G401.6 (cell line): Measurements from ENCODE around the gene GRB10.

Experiments used
- FAIRE-seq: peaks from 2 replicates; lab custom pipeline; 2012; peaks lifted over from hg19 to GRCh38; lab: Jason Lieb, UNC

Gene GRB10

GRCh38 chr7:50667789-50668226 lies 114.9 kb downstream of the GRB10 start:
- FAIRE-seq, result no peak

GRCh38 chr7:50667338-50667737 lies 115.4 kb downstream of the GRB10 start:
- FAIRE-seq, result no peak

DNA sequence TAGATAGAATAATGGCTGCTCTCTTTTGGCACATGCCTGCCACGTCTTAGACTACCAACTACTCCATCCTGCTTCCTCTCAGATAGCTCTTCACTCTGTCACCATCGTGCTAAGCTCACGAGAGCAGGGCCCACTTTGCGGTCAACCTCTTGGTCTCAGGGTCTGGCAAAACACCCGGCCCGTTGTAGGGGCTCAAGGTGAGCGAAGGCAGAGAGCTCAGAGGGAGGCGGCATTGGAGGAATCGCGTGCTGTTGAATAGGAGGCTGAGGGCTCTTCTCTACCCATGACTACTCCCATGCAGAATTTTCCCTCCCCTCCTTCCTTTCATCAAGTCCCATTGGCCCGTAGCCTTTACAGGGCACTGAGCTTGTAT lies 116.6 kb downstream of the GRB10 start:
- FAIRE-seq, result no peak

DNA sequence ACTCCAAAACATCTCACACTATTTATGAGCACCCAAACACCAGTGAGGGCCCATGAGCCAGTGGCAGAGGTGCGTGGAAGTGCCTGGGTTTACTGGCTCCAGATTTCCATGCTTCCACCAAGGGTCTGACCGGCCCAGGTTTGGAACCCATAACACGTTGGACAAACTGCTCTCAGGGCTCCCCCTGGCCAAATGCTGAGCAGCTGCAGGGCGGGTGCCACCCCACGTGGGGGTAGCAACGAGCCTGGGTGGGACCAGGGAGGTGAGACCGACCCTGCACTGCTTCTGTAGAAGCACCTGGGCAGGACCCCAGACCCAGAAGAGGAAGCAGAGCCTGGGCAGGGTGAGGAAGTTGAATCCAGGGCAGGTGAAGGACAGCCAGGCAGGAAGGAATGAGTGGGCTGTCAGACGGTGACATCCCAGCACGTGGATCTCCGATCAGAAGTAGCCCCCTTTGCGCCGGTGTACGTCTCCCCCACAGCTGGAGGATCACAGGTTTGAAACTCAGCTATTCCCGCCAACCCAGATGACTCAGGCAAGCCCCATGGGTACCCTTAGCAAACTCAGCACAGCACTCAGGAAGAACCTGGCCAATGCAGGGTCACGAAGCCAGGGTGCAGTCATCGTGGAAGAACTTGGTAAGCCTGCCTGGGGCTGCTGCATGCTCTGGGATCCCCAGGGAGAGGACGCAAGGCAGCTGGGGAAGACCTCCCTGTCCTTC lies 117.1 kb downstream of the GRB10 start:
- no peak for FAIRE-seq

GRCh38 chr7:50664937-50665336 lies 117.8 kb downstream of the GRB10 start:
- FAIRE-seq, result no peak

GRCh38 chr7:50664461-50664922 lies 118.2 kb downstream of the GRB10 start:
- FAIRE-seq, result no peak

GRCh38 chr7:50663396-50664102 lies 119.1 kb downstream of the GRB10 start:
- no peak for FAIRE-seq

DNA sequence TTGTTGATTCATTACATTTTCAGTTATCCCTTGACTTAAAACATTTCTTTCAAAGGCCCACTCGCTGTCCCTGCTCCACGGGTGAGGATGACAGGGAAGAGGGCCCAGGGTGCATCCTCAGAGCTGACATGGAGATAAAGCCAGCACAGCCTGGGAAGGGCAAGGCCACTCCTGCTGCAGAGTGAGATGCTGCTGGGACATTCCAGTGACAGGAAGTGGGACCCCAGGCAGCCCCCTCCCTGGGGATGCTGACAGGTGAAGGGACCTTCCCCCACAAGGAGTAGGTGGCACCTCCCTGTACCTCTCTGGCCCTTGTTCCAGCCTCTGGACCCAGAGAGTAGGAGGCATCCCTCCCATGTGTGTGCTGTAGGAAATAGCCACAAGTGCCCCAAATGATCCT lies 119.7 kb downstream of the GRB10 start:
- no peak for FAIRE-seq

DNA sequence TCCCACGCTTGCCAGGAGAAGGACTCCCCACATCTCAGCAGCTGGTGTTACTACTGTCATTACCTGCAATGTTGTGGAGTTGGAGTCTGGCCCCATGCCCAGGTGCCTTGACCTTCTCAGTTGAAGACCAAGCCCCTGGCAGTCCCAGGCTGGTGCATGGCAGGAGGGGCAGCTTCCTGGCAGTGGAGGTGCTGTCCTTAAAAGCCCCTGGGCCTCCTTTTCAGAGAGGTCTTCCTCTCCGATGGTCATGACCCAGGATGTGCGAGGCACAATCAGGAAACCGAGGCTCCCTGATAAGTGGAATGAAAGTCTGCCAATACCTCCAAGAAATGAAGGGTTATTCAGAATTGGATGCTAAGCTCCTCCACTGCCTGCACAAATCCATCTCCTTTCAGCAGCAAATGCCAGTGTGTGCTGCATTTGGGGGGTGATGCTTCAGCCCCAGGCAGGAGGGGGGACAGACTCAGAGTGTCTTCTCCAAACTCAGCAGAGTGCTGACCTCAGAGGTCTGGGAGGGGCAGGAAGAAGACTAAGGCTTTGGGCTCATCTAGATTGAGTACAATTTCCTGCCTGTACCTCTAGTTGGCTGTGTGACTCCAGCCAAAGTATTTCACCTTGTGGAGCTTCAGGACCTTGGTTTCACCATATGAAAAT lies 120.5 kb downstream of the GRB10 start:
- no peak for FAIRE-seq

DNA sequence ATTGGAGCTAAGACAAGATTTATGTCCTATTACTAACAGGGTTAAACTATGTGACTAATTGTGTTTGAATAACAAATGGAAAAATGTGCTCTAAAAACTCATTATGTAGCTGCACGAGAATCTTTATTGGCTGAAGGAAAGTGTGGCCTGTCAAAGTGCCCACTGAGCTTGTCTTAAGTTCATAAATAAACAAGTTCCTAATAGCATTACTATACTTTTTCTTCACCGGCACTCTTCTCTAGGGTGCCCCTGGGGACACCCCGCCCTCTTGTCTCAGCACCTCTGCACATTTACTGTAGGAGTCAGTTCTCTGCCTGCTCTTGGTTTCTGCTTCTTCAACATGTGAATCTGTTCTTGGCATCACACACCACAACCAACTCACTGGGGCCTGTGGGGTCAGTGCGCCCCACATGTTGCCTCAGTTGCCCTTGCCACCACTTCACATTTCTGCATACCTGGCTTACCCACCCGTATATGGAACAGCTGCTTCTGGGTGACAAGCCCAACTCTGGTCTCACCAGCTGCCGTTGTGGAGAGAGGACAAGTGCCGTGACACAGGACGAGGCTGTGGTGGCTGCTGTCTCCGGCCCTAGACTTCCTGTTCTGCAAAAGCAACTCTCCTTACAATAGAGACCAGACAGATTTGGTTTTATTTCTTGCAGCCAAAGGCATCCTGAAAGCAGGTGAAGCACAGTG lies 121.2 kb downstream of the GRB10 start:
- no peak for FAIRE-seq

DNA sequence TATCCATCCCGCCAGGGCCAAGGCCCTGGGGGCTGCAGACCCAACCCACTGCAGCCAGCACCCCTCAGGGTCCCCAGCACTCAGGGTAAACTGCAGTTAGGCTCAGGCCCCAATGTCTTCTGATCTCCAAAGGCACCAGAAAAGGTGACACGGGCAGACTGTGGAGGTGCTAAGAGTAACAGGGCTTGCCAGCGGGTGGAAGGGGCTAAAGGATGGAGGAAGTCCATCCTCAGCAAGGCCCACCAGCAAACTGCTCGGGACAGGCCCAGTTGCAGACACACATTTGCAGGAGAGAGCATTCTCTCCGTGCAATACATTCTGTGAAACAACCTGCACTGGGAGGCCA lies 121.9 kb downstream of the GRB10 start:
- no peak for FAIRE-seq

GRCh38 chr7:50660040-50660829 lies 122.5 kb downstream of the GRB10 start:
- no peak for FAIRE-seq

DNA sequence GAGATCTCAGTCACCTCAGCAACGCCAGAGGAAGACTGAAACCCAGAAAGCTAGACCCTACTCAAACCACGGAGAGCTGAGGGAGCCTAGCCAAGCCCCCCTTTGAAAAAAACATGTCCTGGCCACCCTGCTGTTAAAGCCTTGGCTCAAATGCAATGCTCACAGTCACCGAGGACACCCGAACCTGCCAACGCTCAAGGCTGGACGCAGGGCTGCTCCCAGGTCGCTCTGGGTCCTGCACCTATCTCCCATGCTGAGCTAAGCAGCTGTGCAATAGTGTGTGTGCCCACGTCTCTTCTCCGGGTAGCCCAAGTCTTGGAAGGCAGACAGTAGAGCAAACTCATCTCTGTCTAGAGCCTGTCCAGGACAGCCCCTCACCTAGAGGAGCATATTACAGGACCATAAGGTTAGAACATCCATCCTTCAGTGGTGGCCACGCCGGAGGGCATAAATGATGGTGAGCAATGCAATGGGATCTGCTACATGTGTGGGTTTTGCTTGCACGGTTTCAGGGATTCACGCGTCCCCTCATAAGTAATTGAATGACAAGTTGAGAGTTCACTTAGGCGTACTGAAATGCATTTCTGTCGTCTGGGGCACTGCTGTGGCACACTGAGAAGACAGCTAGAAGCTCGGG lies 123.2 kb downstream of the GRB10 start:
- FAIRE-seq, result no peak

DNA sequence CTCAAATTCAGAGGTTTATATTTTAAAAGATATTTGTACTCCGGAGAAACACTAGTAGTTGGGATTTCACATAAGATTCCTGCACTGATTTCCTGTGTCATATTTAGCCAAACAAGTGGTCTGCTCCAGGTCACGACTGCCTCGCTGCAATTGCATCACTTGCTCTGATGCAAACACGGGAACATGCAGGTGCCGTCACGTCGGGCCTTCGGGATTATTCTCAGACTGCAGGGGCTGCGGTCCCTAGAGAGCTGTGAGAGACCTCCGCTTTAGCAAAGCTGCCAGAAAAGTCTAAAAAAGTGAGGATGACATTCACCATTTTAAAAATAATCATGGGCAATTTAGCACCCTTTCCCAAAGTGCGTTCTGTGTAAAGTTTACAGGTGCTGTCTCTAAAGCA lies 124.0 kb downstream of the GRB10 start:
- FAIRE-seq, result no peak

GRCh38 chr7:50657912-50658311 lies 124.8 kb downstream of the GRB10 start:
- FAIRE-seq, result no peak

DNA sequence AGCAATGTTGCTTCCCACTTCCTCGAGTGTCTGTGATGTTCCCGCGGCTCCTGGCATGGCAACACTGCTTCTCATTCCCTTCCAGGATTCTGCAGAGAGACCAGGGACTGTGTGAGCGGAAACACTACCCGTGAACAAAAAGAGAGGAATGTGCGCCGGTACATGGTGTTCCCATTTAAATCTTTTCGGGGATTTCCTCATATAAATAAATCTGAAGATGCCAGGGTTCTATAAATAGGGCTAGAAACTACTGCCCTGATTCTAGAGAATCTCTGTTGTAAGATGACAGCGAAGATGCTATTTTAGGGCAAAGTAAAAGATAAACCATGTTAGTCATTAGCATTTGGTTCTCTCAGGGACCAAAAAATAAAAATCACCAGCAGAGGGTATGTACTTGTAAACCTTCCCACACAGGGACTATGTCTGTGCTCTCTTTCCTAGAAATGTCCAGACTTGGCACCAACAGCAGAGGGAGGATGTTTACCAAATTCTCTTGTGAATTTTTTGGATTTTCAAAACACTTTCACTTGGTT lies 125.3 kb downstream of the GRB10 start:
- FAIRE-seq, result no peak

DNA sequence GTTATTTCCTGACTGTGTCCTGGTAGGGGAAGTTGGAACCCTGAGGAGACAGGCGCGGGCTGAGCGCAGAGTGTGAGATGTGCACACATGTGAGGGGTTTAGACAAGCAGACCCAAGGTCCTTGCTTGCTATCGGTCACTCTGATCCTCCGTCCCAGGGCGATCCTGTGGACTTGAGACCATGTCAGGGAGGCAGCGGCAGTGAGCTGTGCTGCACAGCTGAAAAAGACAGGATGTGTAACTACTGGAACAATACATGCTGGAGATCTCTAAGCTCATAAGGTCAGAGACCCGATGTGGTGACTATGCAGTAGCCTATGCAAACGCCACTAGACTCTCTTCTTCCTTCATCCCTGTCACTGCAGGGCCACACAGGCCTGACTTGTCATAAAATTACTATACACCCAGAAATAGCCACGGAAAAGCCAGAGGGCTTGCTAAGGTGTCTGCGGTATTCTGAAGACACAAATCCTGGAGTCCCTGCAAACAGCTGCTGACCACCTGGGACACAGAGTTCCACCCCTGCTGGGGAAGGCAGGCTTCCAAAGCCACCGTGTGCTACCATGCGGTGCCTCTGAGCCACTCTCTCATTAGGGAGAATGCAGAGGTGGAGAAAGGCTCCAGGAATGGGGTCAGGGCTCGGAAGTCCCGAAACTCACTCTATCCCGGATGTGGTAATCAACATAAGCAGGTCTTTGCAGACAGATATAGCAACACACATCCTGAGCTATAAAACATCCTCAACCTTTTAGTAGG lies 126.4 kb downstream of the GRB10 start:
- no peak for FAIRE-seq

DNA sequence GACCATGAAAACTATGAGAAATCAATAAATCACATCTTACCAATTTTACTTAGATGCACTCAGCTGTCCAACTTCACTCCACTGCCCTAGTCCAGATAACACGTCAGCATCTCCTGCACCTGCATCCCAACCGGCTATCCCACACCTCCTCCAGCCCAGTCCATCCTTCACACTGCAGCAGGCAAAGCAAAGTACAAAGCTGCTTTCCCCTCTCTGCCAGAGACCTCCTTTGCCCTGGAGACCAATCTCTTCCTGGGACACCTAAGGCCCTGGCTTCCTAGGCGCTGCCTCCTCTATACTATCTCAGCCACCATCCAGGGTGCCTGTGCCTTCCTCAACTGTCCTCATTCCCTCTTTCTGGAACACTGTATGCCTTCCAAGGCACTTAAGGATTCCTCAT lies 127.2 kb downstream of the GRB10 start:
- no peak for FAIRE-seq

- no peak for FAIRE-seq
These were observed 127.7 kb downstream of the GRB10 start for GRCh38 chr7:50655020-50655419.

DNA sequence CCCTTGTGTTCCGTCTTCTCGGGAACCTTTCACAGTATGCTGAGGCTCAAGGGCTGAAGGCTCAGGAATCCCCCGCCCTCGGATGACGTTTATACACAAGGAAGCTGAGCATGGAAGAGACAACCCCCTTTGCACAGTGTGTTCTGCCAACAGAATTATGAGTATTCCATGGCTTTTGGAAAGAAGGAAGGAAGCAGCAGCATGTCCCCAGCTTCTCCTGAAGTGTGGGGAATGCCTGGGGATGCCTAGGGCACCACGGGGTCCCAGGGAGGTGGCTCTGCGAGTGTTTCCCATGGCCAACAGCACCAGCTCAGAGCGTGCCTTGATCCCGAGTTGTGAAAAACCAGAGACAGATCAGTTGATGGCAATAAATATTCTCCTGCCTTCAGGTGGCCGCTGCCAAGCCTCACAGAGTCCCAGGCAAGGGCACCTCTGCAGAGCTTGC lies 128.7 kb downstream of the GRB10 start:
- FAIRE-seq, result no peak
